HG03558 (cell line): ENCODE measurements around the gene SLC6A9.

ENCODE experiments used
- ATAC-seq: cut with Tn5 transposase; IDR thresholded peaks from one replicate; pipeline ENCODE4 v1.9.1; 2021; ENCODE audit warnings: moderate number of reproducible peaks; ENCODE audit not compliant: unreplicated experiment; ENCODE audit errors: extremely low read depth

Gene SLC6A9

DNA sequence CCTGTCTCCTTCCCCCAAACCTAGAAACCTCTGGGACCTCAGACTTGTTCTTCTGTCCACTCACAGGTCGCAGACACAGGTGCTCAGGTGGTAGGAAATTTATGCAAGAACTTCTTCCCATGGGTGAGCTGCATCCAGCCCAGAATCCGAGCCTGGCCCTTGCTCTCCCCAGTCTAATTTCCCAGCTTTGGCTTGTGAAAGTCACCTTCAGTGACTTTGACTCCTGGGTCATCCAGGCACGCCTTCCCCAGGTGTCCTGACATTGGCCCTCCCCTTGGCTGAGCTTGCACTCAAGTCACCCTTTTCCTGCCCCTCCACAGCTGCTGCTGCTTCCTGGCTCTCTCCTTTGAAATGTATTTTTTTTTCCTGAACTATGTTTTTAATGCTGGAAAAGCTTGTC lies 77.9 kb downstream of the SLC6A9 start:
- no peak for ATAC-seq

DNA sequence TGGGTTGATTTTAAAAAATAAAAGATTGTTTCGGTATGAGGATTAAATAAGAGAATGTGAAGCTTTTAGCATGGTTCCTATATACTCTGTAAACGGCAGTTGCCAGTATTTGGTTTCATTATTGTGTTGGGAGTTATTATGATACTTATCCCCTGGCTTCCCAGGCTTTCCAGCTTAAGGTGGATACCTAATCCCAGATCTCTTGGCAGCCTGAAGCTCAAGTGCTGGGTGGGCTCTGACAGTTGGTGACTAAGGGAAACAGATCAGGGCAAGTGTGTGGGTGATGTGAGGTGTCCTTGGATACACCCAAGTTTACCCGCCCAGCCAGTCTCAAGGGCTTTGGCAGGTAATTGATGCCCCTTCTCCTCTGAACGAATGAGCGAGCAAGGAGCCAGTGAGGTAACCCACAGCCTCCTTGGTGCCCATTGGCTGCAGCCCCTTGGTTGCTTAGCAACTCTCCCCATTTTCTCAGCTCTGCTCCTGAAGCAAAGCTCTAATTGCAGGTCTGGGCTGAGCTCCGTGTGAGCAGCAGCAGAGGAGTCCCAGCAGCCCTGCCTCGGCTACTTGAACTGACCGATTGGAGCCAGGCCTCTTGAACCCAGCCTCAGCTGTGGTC lies 78.4 kb downstream of the SLC6A9 start:
- no peak for ATAC-seq

DNA sequence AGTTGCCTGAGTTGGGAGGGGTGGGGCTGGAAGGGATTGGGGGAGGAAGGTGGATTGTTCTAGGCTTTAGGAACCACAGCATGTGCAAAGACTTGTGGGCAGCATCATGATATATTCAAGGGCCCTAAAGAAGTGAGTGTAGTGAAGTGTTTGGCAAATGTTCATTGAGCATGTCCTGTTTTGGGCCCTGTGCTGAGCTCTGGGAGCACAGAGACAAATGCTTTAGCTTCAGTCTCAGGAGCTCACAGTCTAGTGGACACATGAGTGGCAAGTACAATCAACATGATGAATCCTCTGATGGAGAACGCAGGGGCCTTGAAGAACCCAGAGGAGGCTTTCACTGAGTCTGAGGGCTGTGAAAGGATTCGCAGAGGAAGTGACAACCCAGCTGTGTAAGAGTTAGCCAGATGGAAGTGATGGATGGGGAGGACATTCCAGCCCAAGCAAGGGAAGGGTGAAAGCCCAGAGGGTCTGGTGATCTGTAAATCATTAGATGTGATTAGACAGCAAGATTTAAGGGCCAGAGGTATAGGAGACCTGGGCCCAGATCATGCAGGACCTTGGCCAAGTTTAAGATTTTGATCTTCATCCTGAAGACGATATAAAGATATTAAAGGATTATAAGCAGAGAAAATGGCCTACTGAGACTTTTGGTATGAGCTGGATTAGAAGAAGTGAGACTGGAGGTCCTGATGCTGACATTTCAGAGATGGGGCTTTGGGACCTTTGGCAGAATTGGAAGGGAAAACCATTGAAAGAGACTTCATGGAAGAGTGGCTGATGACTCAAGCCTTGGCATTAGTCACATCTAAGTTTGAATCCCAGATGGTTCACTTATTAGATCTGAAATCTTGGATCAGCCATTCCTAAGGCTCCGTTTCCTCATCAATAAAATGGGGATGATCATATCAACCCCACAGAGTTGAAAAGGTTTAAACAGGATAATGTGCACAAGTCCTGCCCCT lies 80.0 kb downstream of the SLC6A9 start:
- no peak for ATAC-seq

DNA sequence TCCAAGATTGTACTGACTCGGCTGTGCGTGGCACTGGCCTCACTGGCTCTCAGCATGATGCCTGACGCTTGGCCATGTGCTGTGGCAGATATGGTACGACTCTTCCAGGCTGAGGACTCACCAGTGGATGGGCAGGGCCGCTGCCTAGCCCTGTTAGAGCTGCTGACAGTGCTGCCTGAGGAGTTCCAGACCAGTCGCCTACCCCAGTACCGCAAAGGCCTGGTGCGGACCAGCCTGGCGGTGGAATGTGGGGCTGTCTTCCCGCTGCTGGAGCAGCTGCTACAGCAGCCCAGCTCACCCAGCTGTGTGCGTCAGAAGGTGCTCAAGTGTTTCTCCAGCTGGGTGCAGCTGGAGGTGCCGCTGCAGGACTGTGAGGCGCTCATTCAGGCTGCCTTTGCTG lies 81.6 kb downstream of the SLC6A9 start:
- ATAC-seq: no peak

DNA sequence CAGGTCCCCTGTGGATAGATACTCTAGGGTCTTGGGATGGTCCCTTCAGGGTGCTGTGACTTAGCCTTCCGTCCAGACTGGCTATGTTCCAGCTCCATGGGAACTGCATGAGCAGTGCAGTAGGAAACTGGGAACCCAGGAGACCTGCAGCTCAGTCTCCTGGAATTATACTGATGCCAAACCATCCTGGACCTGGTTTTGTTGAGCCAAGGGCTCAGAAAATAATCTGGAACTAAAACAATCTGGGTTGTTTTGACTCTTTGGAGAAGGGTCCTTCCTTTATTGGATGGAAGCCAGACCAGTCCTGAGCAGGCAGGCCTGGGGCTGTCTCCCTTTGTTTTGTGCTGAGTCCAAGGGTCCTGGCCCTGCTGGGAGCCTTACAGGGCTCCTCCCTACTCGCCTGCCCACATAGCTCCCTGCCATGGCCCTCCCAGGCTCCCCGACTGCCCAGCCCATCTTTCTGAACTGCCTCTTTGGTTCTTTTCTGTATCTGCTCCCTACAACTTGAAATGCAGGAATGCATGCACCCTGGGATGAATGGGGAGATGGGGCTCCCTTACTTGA lies 83.3 kb downstream of the SLC6A9 start:
- ATAC-seq: no peak

DNA sequence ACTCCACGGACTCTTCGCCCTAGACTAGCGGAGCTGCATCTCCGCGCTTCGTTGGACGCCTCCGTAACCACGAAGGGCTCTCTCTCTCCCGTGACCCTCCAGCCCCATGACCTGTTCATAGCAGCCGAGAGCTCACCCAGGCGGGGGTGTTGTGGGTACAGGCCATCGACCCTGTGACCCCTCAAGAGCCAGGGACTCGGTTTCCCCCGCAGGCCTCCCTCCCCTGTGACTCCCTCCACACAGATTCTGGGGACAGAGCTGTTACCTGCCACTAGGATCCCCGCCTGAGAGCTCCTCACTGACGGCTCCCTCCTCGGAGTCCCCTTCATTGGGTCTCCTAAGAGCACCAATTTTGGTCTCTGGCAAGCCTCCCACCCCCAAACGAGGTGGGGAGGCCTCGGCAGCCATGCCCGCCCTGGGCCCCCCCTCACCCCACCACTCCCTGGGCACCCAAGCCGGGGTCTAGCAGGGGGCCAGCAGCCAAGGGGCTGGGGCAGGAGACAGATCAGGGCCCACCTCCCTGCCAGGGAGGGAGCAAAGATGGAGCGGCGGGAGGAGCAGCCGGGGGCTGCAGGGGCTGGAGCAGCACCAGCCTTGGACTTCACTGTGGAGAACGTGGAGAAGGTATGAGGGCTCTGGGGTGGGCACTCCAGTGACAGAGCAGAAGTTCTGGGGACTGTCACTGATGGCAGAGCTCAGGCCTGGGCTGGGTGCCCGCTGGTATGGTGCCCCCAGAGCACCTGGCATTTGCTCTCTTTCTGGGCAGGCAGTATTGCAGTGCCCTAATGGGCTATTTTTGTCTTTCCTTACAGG lies 84.0 kb downstream of the SLC6A9 start:
- ATAC-seq: no peak
